ENCODE results near the gene CSTF1.

The CSTF1 gene

DNA sequence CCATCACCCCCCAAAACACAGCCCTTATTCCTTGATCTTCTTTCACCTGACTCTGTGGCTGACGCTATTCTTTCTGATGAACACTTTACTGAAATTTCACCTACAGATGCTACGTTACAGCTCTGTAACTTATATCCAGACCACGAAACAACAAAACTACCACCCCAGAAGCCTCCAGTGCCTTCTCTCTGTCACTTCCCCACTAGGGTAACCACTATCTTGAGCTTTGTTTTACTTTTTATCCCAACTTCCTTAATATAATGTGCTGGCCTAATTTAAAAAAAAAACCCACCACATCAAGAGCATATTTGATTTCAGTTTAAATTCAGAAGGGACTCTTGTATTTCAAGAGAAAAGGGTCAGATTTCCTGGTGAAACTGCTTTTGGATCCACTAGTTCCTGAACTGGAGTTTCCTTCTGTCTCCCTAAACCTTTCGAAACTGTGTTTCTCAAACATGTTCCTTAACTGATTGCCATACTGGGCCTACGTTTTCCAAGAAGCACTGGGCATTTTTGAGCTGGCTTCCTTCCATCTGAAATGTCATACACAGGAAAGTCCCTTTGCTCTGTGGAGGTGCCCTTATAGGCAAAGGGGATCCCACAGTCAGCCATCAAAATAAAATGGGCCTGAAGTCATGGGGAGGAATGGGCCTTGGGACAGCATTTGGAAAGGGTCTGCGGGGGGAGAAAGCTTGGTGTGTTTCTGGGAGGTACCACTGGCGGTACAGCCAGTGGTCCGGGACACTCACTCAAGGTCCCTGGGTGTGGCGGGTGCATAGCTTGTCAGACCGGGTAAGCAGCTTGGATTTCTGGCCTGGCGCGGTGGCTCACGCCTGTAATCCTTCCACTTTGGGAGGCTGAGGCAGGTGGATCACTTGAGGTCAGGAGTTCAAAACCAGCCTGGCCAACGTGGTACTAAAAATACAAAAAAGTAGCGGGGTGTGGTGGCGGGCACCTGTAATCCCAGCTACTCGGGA is 50.2 kb downstream of the CSTF1 start:
- H3K9me3 ChIP-seq (ENCODE audit: control insufficient read depth in 5 of 5, low read length in 5 of 5) = no peaks in the 10 kb centered on the region
- H3K27me3 ChIP-seq (ENCODE audit: control insufficient read depth in 5 of 5, insufficient read depth in 4 of 5, low read length in 5 of 5) = peaks cover 0 to 5% (median 3%) of the 10 kb centered on the region in 5 donors
- H3K36me3 ChIP-seq (ENCODE audit: control insufficient read depth in 5 of 5, insufficient read depth in 5 of 5, low read length in 5 of 5) = no peaks in the 10 kb centered on the region
- no peak overlapping the region for H3K4me3 ChIP-seq (ENCODE audit: low read depth in 1 of 5, low read length in 5 of 5)
- peaks cover 0 to 13% (median 0%) of the 10 kb centered on the region in 5 donors for H3K4me1 ChIP-seq (ENCODE audit: control insufficient read depth in 5 of 5, insufficient read depth in 5 of 5, low read length in 5 of 5)
- no peak overlapping the region for H3K9ac ChIP-seq (ENCODE audit: low read length in 5 of 5)
- H3K27ac ChIP-seq (ENCODE audit: low read depth, low read length) = no peak overlapping the region

- Histone ChIP-seq H3K9me3 (ENCODE audit: control insufficient read depth in 5 of 5, low read length in 5 of 5) (no peaks in the 10 kb centered on the region), H3K27me3 (ENCODE audit: control insufficient read depth in 5 of 5, insufficient read depth in 4 of 5, low read length in 5 of 5) (peaks cover 0 to 5% (median 3%) of the 10 kb centered on the region in 5 donors), H3K27ac (ENCODE audit: low read depth, low read length) (no peak overlapping the region), H3K4me1 (ENCODE audit: control insufficient read depth in 5 of 5, insufficient read depth in 5 of 5, low read length in 5 of 5) (peaks cover 0 to 13% (median 0%) of the 10 kb centered on the region in 5 donors), H3K9ac (ENCODE audit: low read length in 5 of 5) (no peak overlapping the region), H3K36me3 (ENCODE audit: control insufficient read depth in 5 of 5, insufficient read depth in 5 of 5, low read length in 5 of 5) (no peaks in the 10 kb centered on the region), H3K4me3 (ENCODE audit: low read depth in 1 of 5, low read length in 5 of 5) (no peak overlapping the region)
Observed at GRCh38 chr20:56443654-56444540, 51.5 kb downstream of the CSTF1 start.

GRCh38 chr20:56445130-56445529 is 52.7 kb downstream of the CSTF1 start:
- Histone ChIP-seq H3K4me1 (ENCODE audit: control insufficient read depth in 5 of 5, insufficient read depth in 5 of 5, low read length in 5 of 5) (peaks cover 0 to 9% (median 0%) of the 10 kb centered on the region in 5 donors), H3K9ac (ENCODE audit: low read length in 5 of 5) (no peak overlapping the region), H3K27ac (ENCODE audit: low read depth, low read length) (no peak overlapping the region), H3K27me3 (ENCODE audit: control insufficient read depth in 5 of 5, insufficient read depth in 4 of 5, low read length in 5 of 5) (peaks cover 0 to 5% (median 3%) of the 10 kb centered on the region in 5 donors), H3K36me3 (ENCODE audit: control insufficient read depth in 5 of 5, insufficient read depth in 5 of 5, low read length in 5 of 5) (no peaks in the 10 kb centered on the region), H3K9me3 (ENCODE audit: control insufficient read depth in 5 of 5, low read length in 5 of 5) (no peaks in the 10 kb centered on the region), H3K4me3 (ENCODE audit: low read depth in 1 of 5, low read length in 5 of 5) (no peak overlapping the region)

DNA sequence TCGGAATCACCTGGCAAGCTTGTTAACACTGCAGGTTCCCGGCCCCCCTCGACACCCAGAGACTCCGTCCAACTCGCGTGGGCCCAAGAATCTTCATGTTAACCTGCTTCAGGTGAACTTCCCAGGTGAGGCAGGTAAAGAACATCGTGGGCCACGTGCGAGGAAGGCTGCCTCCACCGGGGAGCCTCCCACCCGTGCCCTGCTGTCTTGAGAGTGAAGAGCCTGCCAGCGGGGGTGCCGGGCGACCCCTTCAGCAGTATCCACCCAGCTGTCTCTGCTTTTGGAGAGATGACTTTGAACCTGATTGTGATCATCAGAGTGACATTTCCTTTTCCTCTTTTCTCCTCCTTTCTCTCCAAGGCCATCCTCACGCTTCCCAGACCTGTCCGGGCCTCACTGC is 53.1 kb downstream of the CSTF1 start:
- no peak overlapping the region for H3K4me3 ChIP-seq (ENCODE audit: low read depth in 1 of 5, low read length in 5 of 5)

DNA sequence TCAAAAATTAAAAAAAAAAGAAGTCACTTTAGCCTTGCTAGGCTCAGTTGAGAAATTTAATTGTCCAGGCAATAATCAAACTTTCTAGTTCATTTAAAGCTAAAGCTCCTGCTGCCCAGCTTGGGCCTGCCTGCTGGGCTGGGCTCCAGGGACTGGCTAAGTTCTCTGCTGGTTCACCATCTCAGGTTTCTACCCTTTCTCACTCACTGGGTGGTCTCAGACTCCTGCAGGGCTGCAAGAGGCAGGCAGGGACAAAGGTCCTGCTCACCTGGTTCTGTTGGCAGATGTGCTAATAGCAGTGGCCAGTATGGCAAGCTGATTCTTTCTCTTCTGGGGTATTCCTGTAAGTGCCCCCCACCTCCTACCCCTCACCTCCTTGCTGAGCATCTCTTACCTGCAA is 54.8 kb downstream of the CSTF1 start:
- H3K27me3 ChIP-seq (ENCODE audit: control insufficient read depth in 5 of 5, insufficient read depth in 4 of 5, low read length in 5 of 5) = peaks cover 0 to 5% (median 3%) of the 10 kb centered on the region in 5 donors
- peaks cover 0 to 5% (median 0%) of the 10 kb centered on the region in 5 donors for H3K36me3 ChIP-seq (ENCODE audit: control insufficient read depth in 5 of 5, insufficient read depth in 5 of 5, low read length in 5 of 5)
- no peak overlapping the region for H3K9ac ChIP-seq (ENCODE audit: low read length in 5 of 5)
- H3K4me1 ChIP-seq (ENCODE audit: control insufficient read depth in 5 of 5, insufficient read depth in 5 of 5, low read length in 5 of 5) = peaks cover 0 to 5% (median 0%) of the 10 kb centered on the region in 5 donors
- H3K27ac ChIP-seq (ENCODE audit: low read depth, low read length) = no peak overlapping the region
- H3K9me3 ChIP-seq (ENCODE audit: control insufficient read depth in 5 of 5, low read length in 5 of 5) = no peaks in the 10 kb centered on the region
- H3K4me3 ChIP-seq (ENCODE audit: low read depth in 1 of 5, low read length in 5 of 5) = no peak overlapping the region

More for the DNA sequence above, 53.1 kb downstream of the CSTF1 start:
- no peaks in the 10 kb centered on the region for H3K36me3 ChIP-seq (ENCODE audit: control insufficient read depth in 5 of 5, insufficient read depth in 5 of 5, low read length in 5 of 5)
- peaks cover 0 to 9% (median 0%) of the 10 kb centered on the region in 5 donors for H3K4me1 ChIP-seq (ENCODE audit: control insufficient read depth in 5 of 5, insufficient read depth in 5 of 5, low read length in 5 of 5)
- H3K9ac ChIP-seq (ENCODE audit: low read length in 5 of 5) = no peak overlapping the region
- no peaks in the 10 kb centered on the region for H3K9me3 ChIP-seq (ENCODE audit: control insufficient read depth in 5 of 5, low read length in 5 of 5)
- H3K27ac ChIP-seq (ENCODE audit: low read depth, low read length) = no peak overlapping the region
- peaks cover 0 to 5% (median 3%) of the 10 kb centered on the region in 5 donors for H3K27me3 ChIP-seq (ENCODE audit: control insufficient read depth in 5 of 5, insufficient read depth in 4 of 5, low read length in 5 of 5)

GRCh38 chr20:56449459-56449858 is 57.0 kb downstream of the CSTF1 start:
- Histone ChIP-seq H3K27me3 (ENCODE audit: control insufficient read depth in 5 of 5, insufficient read depth in 4 of 5, low read length in 5 of 5) (peaks cover 0 to 5% (median 2%) of the 10 kb centered on the region in 5 donors), H3K9me3 (ENCODE audit: control insufficient read depth in 5 of 5, low read length in 5 of 5) (no peaks in the 10 kb centered on the region), H3K4me1 (ENCODE audit: control insufficient read depth in 5 of 5, insufficient read depth in 5 of 5, low read length in 5 of 5) (no peaks in the 10 kb centered on the region), H3K9ac (ENCODE audit: low read length in 5 of 5) (no peak overlapping the region), H3K36me3 (ENCODE audit: control insufficient read depth in 5 of 5, insufficient read depth in 5 of 5, low read length in 5 of 5) (peaks cover 0 to 10% (median 0%) of the 10 kb centered on the region in 5 donors), H3K4me3 (ENCODE audit: low read depth in 1 of 5, low read length in 5 of 5) (no peak overlapping the region), H3K27ac (ENCODE audit: low read depth, low read length) (no peak overlapping the region)

DNA sequence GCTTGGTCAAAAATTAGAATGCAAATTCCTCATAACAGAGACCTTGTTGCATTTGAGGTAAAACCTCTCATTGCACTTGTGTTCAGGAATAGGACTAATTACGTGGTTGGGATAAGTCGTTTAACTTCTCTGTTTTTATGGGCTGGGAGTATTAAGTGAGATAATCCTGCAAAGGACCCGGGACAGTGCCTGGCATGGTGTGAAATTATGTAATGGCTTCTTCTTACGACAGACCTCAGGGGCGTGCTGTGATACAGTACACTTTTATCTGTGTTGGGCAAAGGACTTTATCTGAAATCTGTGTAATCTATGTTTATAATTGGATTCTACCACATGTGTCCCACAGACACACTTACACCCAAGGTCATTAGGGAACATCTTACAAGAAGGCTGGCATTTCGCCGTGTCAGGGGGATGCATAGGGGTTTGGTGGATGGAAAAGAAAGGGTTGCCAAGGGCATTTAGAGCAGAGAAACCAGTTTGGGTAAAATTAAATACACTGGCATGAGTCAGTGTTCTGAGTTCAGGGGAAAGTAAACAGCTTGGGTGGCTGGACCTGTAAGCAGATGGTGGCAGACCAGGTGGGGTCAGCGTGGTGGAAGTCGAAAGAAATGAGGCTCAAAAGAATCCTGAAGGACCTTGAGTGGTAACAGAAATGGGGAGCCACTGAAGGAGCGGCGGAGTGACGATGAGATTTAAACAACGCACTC is 58.8 kb downstream of the CSTF1 start:
- Histone ChIP-seq H3K27me3 (ENCODE audit: control insufficient read depth in 5 of 5, insufficient read depth in 4 of 5, low read length in 5 of 5) (peaks cover 0 to 5% (median 0%) of the 10 kb centered on the region in 5 donors), H3K36me3 (ENCODE audit: control insufficient read depth in 5 of 5, insufficient read depth in 5 of 5, low read length in 5 of 5) (peaks cover 0 to 10% (median 0%) of the 10 kb centered on the region in 5 donors), H3K9ac (ENCODE audit: low read length in 5 of 5) (no peak overlapping the region), H3K27ac (ENCODE audit: low read depth, low read length) (no peak overlapping the region), H3K4me3 (ENCODE audit: low read depth in 1 of 5, low read length in 5 of 5) (no peak overlapping the region), H3K4me1 (ENCODE audit: control insufficient read depth in 5 of 5, insufficient read depth in 5 of 5, low read length in 5 of 5) (no peaks in the 10 kb centered on the region), H3K9me3 (ENCODE audit: control insufficient read depth in 5 of 5, low read length in 5 of 5) (no peaks in the 10 kb centered on the region)

DNA sequence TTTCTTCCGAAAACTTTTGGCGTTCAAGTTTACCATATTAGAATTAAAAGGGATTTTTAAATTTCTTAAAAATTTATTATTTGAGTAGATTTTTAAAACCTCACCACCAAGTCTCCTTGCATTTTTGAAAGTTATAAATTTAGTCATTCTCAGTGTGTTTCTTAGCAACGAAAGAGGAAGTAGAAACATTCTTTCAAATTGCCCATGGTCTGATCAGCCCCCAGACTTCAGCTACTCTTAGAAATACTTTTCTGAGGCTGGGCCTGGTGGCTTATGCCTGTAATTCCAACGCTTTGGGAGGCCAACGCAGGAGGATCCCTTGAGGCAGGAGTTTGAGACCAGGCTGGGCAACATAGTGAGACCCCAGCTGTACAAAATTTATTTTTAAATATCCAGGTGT is 60.9 kb downstream of the CSTF1 start:
- no peak overlapping the region for H3K9ac ChIP-seq (ENCODE audit: low read length in 5 of 5)
- no peaks in the 10 kb centered on the region for H3K27me3 ChIP-seq (ENCODE audit: control insufficient read depth in 5 of 5, insufficient read depth in 4 of 5, low read length in 5 of 5)
- no peak overlapping the region for H3K4me3 ChIP-seq (ENCODE audit: low read depth in 1 of 5, low read length in 5 of 5)
- peaks cover 0 to 12% (median 0%) of the 10 kb centered on the region in 5 donors for H3K36me3 ChIP-seq (ENCODE audit: control insufficient read depth in 5 of 5, insufficient read depth in 5 of 5, low read length in 5 of 5)
- H3K9me3 ChIP-seq (ENCODE audit: control insufficient read depth in 5 of 5, low read length in 5 of 5) = no peaks in the 10 kb centered on the region
- no peak overlapping the region for H3K27ac ChIP-seq (ENCODE audit: low read depth, low read length)
- H3K4me1 ChIP-seq (ENCODE audit: control insufficient read depth in 5 of 5, insufficient read depth in 5 of 5, low read length in 5 of 5) = no peaks in the 10 kb centered on the region

DNA sequence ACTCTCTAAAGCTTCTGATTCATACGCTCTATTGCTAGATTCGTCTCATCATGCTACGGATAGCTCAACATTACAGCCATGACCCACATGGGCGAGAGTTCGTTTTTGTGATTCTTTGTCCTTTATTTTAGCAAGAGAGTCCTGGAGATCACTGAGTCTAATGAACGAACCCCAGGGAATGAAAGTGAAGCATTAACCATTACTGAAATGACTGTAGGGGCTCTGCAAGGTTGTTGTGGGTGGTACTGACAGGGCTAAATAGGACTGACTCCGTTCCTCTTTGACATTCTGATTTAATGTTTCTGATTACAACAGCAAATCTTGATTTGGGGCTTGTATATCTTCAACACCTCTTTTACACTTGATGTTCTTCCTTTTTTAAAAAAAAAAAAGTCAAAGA is 62.3 kb downstream of the CSTF1 start:
- Histone ChIP-seq H3K36me3 (ENCODE audit: control insufficient read depth in 5 of 5, insufficient read depth in 5 of 5, low read length in 5 of 5) (peaks cover 0 to 16% (median 0%) of the 10 kb centered on the region in 5 donors), H3K27ac (ENCODE audit: low read depth, low read length) (no peak overlapping the region), H3K4me1 (ENCODE audit: control insufficient read depth in 5 of 5, insufficient read depth in 5 of 5, low read length in 5 of 5) (no peaks in the 10 kb centered on the region), H3K27me3 (ENCODE audit: control insufficient read depth in 5 of 5, insufficient read depth in 4 of 5, low read length in 5 of 5) (no peaks in the 10 kb centered on the region), H3K9me3 (ENCODE audit: control insufficient read depth in 5 of 5, low read length in 5 of 5) (no peaks in the 10 kb centered on the region), H3K9ac (ENCODE audit: low read length in 5 of 5) (no peak overlapping the region), H3K4me3 (ENCODE audit: low read depth in 1 of 5, low read length in 5 of 5) (no peak overlapping the region)

Data from subcutaneous abdominal adipose tissue (tissue), 5 donors.